HL-60/S4 treated with phorbol 12-myristate 13-acetate at 8.2 ng/mL for 4 days and 3 days (cell line): ENCODE results near the gene GOLGA8B.
"Not testable (repeated sequence)": the region's sequence is repeated elsewhere in the genome, so short reads cannot be mapped to it uniquely, and the experiment has no call there.

ENCODE experiments used
- in situ Hi-C: fragments of 300-500 bp; cut with MboI; formaldehyde crosslinking; loops from 2 replicates; pipeline ENCODE4 v1.15.0; 2022; ENCODE audit warnings: low sequenced_read_pairs

Gene GOLGA8B

GRCh38 chr15:34564711-34565110, 18.7 kb downstream of the GOLGA8B start:
- in situ Hi-C loops = not testable (repeated sequence)

GRCh38 chr15:34560814-34561213, 22.6 kb downstream of the GOLGA8B start:
- in situ Hi-C loops = not testable (repeated sequence)

- in situ Hi-C loops = not testable (repeated sequence)
These were observed 23.7 kb downstream of the GOLGA8B start for GRCh38 chr15:34559764-34560163.

- in situ Hi-C loops = not testable (repeated sequence)
These were observed 28.3 kb downstream of the GOLGA8B start for GRCh38 chr15:34555162-34555561.

GRCh38 chr15:34554716-34555115, 28.7 kb downstream of the GOLGA8B start:
- in situ Hi-C loops = not testable (repeated sequence)

GRCh38 chr15:34554126-34554525, 29.3 kb downstream of the GOLGA8B start:
- in situ Hi-C loops = not testable (repeated sequence)

GRCh38 chr15:34550129-34550528, 33.3 kb downstream of the GOLGA8B start:
- in situ Hi-C loops = not testable (repeated sequence)

- in situ Hi-C loops = not testable (repeated sequence)
These were observed 34.1 kb downstream of the GOLGA8B start for GRCh38 chr15:34549381-34549809.

- in situ Hi-C loops = not testable (repeated sequence)
These were observed 39.4 kb downstream of the GOLGA8B start for GRCh38 chr15:34543860-34544649.

GRCh38 chr15:34535857-34536256, 47.6 kb downstream of the GOLGA8B start:
- in situ Hi-C loops = not testable (repeated sequence)
